Panc1 (cell line): ENCODE data around the gene PITPNB. TPM values are rescaled to one million over a fixed set of nuclear protein-coding genes. Genes with fewer than 3 reads are reported as not detected.

Experiments
- ATAC-seq: fragments of 200-7000 bp; cut with Tn5 transposase; 2 replicates; pipeline ENCODE4 v1.9.1; 2020; ENCODE audit warnings: mild to moderate bottlenecking, moderate library complexity
- BruUV-seq: library from RNA; stranded (reverse); fragments of 400-500 nt; replicated peaks from 2 replicates; lab custom pipeline; 2021; lab: Mats Ljungman, UMichigan
- CTCF ChIA-PET: fragments of 300-600 bp; sonication (Branson Sonifier 250); formaldehyde crosslinking; loops from one replicate; lab custom pipeline; 2022; ENCODE audit warnings: antibody characterized with exemption; lab: Charles Lee
- POLR2A ChIA-PET: fragments of 300-600 bp; sonication (Branson Sonifier 250); formaldehyde crosslinking; loops from one replicate; lab custom pipeline; 2022; ENCODE audit warnings: antibody characterized with exemption; lab: Charles Lee
- DNase-seq: peaks from one replicate; pipeline ENCODE4 v3.0.0-alpha.2; 2010; ENCODE audit warnings: low read depth, low spot score
- H3K27ac ChIP-seq: 2 replicates; pipeline ENCODE4 v1.5.1; 2011; ENCODE audit warnings: mild to moderate bottlenecking, low read length, inconsistent platforms
- H3K27me3 ChIP-seq: fragments of 200-500 bp; sonication (Bioruptor generic); 2 replicates; pipeline ENCODE4 v1.6.0; 2014; ENCODE audit warnings: low read length, inconsistent platforms; ENCODE audit not compliant: control insufficient read depth, insufficient read depth
- H3K36me3 ChIP-seq: fragments of 200-500 bp; sonication (Bioruptor generic); 2 replicates; pipeline ENCODE4 v1.5.1; 2014; ENCODE audit warnings: inconsistent platforms, mild to moderate bottlenecking, low read length, moderate library complexity; ENCODE audit not compliant: control insufficient read depth, insufficient read depth
- H3K4me1 ChIP-seq: 2 replicates; pipeline ENCODE4 v1.5.1; 2011; ENCODE audit warnings: inconsistent platforms, mild to moderate bottlenecking, low read length, moderate library complexity; ENCODE audit not compliant: control insufficient read depth, insufficient read depth
- H3K4me3 ChIP-seq, 2 experiments: 2 replicates each; pipeline ENCODE4 v1.5.1; 2011 to 2012; ENCODE audit warnings: low read depth in 2 of 2, low read length in 2 of 2, mild to moderate bottlenecking in 2 of 2, inconsistent platforms in 1 of 2, moderate library complexity in 1 of 2
- H3K9me3 ChIP-seq: fragments of 200-500 bp; sonication (Bioruptor generic); 2 replicates; pipeline ENCODE4 v1.5.1; 2014; ENCODE audit warnings: low read depth, mild to moderate bottlenecking, inconsistent platforms, low read length, moderate library complexity; ENCODE audit not compliant: control insufficient read depth, insufficient read depth
- CTCF ChIP-seq: fragments of 450-650 bp; IDR thresholded peaks from 2 replicates; pipeline ENCODE4 v1.5.1; 2017; ENCODE audit warnings: mild to moderate bottlenecking
- POLR2AphosphoS5 ChIP-seq: IDR thresholded peaks from 2 replicates; pipeline ENCODE4 v1.6.1; 2012; ENCODE audit warnings: mild to moderate bottlenecking, low read depth, low read length, moderate library complexity
- REST ChIP-seq, 2 experiments: IDR thresholded peaks; 2 replicates each; pipeline ENCODE4 v1.6.1; 2011 to 2012; ENCODE audit warnings: low read depth in 2 of 2, control low read depth in 1 of 2, low read length in 1 of 2, mild to moderate bottlenecking in 1 of 2, moderate library complexity in 1 of 2; ENCODE audit not compliant: insufficient read depth in 1 of 2
- SIN3A ChIP-seq: IDR thresholded peaks from 2 replicates; pipeline ENCODE4 v1.6.1; 2012; ENCODE audit warnings: low read depth, mild to moderate bottlenecking, low read length, moderate library complexity, borderline replicate concordance; ENCODE audit not compliant: insufficient read depth
- TCF7L2 ChIP-seq: IDR thresholded peaks from 2 replicates; pipeline ENCODE4 v1.6.1; 2011; ENCODE audit warnings: mild to moderate bottlenecking, low read depth, low read length, inconsistent platforms
- in situ Hi-C: cut with HindIII; loops from 2 replicates; pipeline ENCODE4 v1.10.0; 2016; ENCODE audit warnings: low sequenced_read_pairs, low pct_unique_long_range_greater_than_20kb
- intact Hi-C: fragments of 100-400 bp; cut with micrococcal nuclease; formaldehyde crosslinking; loops from one replicate; pipeline ENCODE4 v1.10.0; 2022; ENCODE audit not compliant: unreplicated experiment
- total RNA-seq: library from RNA; stranded (reverse); gene quantifications from one replicate; pipeline ENCODE4 v1.2.1, GENCODE V29; 2021; ENCODE audit not compliant: unreplicated experiment

The PITPNB gene
- total RNA-seq, 1 experiment from 2014 or later, result 67.0 TPM

GRCh38 chr22:27933186-27933983 is 14.3 kb upstream of the PITPNB start:
- Histone ChIP-seq H3K4me3 (no peak overlapping the region), H3K36me3 (no peaks in the 10 kb centered on the region; the same call in 1 of the 2 replicates), H3K27ac (no peak overlapping the region), H3K9me3 (no peaks in the 10 kb centered on the region), H3K4me1 (no peaks in the 10 kb centered on the region), H3K27me3 (no peaks in the 10 kb centered on the region)
- BruUV-seq, result no TSS peak
- CTCF ChIA-PET, result no interaction called here
- in situ Hi-C loops (no loop called here), intact Hi-C loops (no loop called here)
- ATAC-seq (no peak), DNase-seq (no peak)
- POLR2A ChIA-PET, result no interaction called here
- no peak for TF ChIP-seq POLR2AphosphoS5
- TF ChIP-seq TCF7L2, result no peak
- no peak for TF ChIP-seq REST (IDR thresholded peaks at IDR 0.05; ENCODE audit: insufficient read depth in 1 of 2, low read depth in 2 of 2, low read length in 1 of 2)
- TF ChIP-seq SIN3A, result no peak
- no peak for TF ChIP-seq CTCF

GRCh38 chr22:27930331-27931060 is 11.4 kb upstream of the PITPNB start:
- intact Hi-C loops, result no loop called here
- no peaks in the 10 kb centered on the region for H3K36me3 ChIP-seq
- ChIA-PET CTCF (no interaction called here), POLR2A (no interaction called here)
- no peak for ATAC-seq
- H3K4me3 ChIP-seq, result no peak overlapping the region
- DNase-seq, result no peak
- H3K4me1 ChIP-seq, result no peaks in the 10 kb centered on the region
- peaks cover 4% of the 10 kb centered on the region; the same call in 1 of the 2 replicates for H3K9me3 ChIP-seq
- no peaks in the 10 kb centered on the region for H3K27me3 ChIP-seq
- no peak overlapping the region for H3K27ac ChIP-seq
- TF ChIP-seq POLR2AphosphoS5 (no peak), SIN3A (no peak), REST (IDR thresholded peaks at IDR 0.05; ENCODE audit: insufficient read depth in 1 of 2, low read depth in 2 of 2, low read length in 1 of 2) (no peak), TCF7L2 (no peak), CTCF (no peak)
- BruUV-seq, result no TSS peak
- in situ Hi-C loops, result no loop called here
